Peyer's patch (tissue), 4 donors: ENCODE results near the gene RASL12.

ENCODE experiments used
- POLR2A ChIP-seq, 2 donors: fragments of 450-650 bp; IDR thresholded peaks; one replicate each; pipeline ENCODE4 v1.5.1; 2017; ENCODE audit warnings: antibody characterized with exemption in 2 of 2, mild to moderate bottlenecking in 2 of 2, moderate library complexity in 2 of 2
- TF ChIP-seq, protein P1 (sequence below), 6 experiments: fragments of 450-650 bp in 4 of 6; fragments of 200-600 bp in 2 of 6; sonication (generic) in 1 of 6; IDR thresholded peaks; one replicate each; pipeline ENCODE4 v1.5.1; 2017 to 2019; ENCODE audit warnings: antibody characterized with exemption in 6 of 6, mild to moderate bottlenecking in 3 of 6, moderate library complexity in 1 of 6

DNA sequence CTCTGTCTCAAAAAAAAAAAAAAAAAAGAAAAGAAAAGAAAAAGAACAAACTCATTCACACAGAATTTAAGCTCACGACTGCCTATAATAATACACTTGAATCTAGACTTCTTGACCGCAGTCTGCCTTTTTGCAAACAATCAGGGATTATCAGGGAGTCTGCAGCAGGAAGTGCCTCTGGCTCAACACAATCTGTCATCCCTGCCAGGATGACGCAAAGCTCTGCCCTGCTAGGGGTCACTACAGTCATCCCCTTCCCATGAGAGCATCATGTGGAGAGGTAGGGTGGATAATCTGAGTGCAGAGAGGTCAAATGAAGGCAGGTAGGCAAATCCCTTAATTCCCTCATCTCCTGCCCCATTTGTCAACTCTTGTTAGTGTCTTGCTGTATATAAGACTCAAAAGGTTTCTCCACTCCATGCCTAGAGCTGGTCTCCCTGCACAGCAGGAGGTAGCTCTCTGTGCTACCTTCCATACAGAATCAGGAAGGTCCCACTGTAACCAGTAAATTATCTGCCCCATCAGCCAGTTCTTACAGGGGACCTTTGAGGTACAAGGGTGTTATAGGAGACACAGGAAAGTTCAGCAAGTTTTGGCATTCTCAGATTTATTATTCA is 43.0 kb upstream of the RASL12 start:
- TF ChIP-seq, protein P1, sequence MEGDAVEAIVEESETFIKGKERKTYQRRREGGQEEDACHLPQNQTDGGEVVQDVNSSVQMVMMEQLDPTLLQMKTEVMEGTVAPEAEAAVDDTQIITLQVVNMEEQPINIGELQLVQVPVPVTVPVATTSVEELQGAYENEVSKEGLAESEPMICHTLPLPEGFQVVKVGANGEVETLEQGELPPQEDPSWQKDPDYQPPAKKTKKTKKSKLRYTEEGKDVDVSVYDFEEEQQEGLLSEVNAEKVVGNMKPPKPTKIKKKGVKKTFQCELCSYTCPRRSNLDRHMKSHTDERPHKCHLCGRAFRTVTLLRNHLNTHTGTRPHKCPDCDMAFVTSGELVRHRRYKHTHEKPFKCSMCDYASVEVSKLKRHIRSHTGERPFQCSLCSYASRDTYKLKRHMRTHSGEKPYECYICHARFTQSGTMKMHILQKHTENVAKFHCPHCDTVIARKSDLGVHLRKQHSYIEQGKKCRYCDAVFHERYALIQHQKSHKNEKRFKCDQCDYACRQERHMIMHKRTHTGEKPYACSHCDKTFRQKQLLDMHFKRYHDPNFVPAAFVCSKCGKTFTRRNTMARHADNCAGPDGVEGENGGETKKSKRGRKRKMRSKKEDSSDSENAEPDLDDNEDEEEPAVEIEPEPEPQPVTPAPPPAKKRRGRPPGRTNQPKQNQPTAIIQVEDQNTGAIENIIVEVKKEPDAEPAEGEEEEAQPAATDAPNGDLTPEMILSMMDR (IDR thresholded peaks at IDR 0.05) = no peak
- no peak for TF ChIP-seq POLR2A (IDR thresholded peaks at IDR 0.05)
